H1 (cell line): ENCODE measurements around the gene CDKN2B. TPM values are rescaled to one million over a fixed set of nuclear protein-coding genes. Genes with fewer than 3 reads are reported as not detected.

Source experiments
- CTBP2 ChIP-seq: IDR thresholded peaks from 2 replicates; pipeline ENCODE4 v1.7.0; 2011; ENCODE audit warnings: borderline replicate concordance, mild to moderate bottlenecking, moderate library complexity, mixed read lengths, low read length; ENCODE audit not compliant: insufficient read depth, insufficient read length
- EZH2 ChIP-seq: fragments of 200-600 bp; sonication (generic); IDR thresholded peaks from 2 replicates; pipeline ENCODE4 v1.7.1; 2012; ENCODE audit warnings: low read depth, mild to moderate bottlenecking, moderate library complexity, low read length, inconsistent platforms; ENCODE audit not compliant: severe bottlenecking
- HDAC6 ChIP-seq: IDR thresholded peaks from one replicate; pipeline ENCODE4 v1.7.1; 2012; ENCODE audit warnings: low read depth, mild to moderate bottlenecking, inconsistent platforms, low read length, moderate library complexity
- polyA plus RNA-seq, 7 experiments: library from polyadenylated mRNA; depleted of rRNA in 3 of 7; stranded (reverse) in 5 of 7; unstranded in 2 of 7; fragments of >200 nt in 5 of 7; fragments of 200-250 nt in 2 of 7; gene quantifications; 1 replicate in 5 of 7; 2 replicates in 1 of 7; 4 replicates in 1 of 7; pipeline versions ENCODE4 v1.2.1 to v1.2.3, GENCODE V29; 2011 to 2013; ENCODE audit warnings: missing spikeins in 2 of 7, mixed read lengths in 2 of 7
- total RNA-seq: library from RNA; stranded (reverse); fragmentation: NEBNext Ultra II Directional; extraction: Animal tissue kit (Norgen Biotek cat#: 25700); gene quantifications from 2 replicates; pipeline ENCODE4 v1.2.1, GENCODE V29; 2021

Gene CDKN2B
- total and polyA plus RNA-seq, 2 of the 8 experiments (the other 6 are each of a cell fraction or from before 2014, with no cell fraction given), result 0.20 to 0.88 TPM

GRCh38 chr9:21967702-21968101 is 41.4 kb downstream of the CDKN2B start (continued):
- no peak for TF ChIP-seq HDAC6
- no peak for TF ChIP-seq EZH2
- no peak for TF ChIP-seq CTBP2
- TF ChIP-seq, all 59 proteins: peak for 0
